Kidney tubule cell (primary cell): ENCODE data around the gene ATP2A1.
"Not testable (repeated sequence)": the region's sequence is repeated elsewhere in the genome, so short reads cannot be mapped to it uniquely, and the experiment has no call there.

Experiments used
- DNase-seq: peaks from one replicate; pipeline ENCODE4 v3.0.0-alpha.2; 2018; ENCODE audit warnings: low spot score

Gene ATP2A1

DNA sequence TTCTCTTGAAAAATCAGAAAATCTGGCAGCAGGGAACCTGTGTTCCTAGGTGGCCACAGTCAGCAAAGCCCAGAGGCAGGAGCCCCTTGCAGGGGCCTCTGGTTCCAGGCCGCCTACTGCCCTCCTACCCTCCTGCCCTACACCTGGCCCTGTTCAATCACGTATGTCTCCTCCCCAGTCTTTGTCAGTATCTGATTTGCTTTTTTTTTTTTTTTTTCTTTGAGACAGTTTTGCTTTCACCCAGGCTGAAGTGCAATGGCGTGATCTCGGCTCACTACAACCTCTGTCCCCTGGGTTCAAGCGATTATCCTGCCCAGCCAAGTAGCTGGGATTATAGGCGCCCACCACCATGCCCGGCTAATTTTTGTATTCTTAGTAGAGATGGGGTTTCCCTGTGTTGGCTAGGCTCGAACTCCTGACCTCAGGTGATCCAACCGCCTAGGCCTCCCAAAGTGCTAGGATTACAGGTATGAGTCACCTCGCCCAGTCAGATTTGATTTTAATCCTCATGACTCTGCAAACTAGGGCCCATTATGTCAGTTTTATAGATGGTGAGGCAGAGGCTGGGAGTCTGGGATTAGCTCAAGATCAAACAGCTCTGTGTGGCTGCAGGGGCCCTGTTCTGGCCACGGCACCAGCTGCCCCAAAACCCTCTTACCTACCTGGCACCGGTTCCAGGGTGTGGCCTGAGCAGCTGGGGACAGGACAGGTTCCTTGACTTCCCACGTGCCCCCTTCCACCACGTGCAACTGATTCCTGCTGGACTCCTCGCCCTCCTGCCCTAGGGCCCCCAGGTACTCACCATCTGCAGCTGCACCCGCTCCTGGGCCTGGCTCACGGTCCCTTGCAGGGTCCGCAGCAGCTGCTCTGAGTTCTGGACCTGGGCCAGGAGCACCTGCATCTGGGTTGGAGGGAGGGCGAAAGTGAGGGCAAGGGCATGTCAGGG lies 32.1 kb downstream of the ATP2A1 start:
- peak; percentile 38 for DNase-seq

DNA sequence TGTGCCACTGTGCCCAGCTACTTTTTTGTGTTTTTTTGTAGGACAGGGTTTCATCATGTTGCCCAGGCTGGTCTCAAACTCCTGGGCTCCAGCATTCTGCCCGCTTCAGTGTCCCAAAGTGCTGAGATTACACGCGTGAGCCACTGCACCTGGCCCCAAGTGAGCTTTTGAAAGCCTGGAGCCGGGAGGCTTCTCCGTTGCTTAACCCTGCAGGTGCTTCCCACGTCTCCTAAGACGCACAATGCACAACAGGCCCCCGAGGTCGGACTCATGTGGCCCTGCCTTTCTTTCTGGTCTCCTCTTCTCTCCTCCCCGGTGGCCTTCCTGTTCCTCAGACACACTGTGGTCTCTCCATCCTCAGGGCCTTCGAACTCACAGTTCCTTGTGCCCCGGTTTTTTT lies 34.3 kb downstream of the ATP2A1 start:
- DNase-seq, result no peak

DNA sequence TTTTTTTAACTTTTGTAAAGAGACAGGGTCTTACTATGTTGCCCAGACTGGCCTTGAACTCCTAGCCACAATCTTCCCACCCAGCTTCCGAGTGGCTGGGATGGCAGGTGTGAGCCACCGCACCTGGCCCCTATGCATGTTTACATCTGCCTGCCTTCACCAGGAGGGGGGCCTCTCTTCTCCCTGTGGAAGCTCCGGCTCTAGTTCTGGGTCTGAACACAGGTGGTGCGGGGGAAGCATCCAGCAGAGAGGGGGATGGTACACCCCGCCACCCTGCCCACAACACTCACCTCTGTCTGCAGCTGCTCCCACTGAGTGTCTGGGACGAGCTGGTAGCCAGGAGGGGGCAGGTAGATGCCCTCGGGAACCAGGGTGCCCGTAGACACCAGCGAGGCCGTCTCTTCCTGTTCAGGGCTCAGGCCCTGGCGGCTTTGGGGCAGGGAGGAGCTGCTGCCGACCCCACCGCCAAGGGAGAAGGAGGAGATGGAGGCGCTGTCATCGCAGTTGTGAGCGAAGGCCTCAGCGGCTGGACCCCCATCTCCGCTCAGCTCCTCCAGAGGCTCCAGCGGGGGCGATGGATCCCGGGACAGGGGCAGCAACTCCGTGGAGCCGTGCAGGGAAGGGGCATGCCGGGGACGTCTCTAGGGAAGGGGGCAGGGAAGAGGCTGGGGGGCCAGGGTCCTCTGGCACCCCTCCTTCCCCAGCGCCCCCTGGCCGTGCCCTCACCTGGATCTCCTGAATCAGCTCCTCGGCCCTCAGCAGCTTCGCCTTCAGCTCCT lies 35.8 kb downstream of the ATP2A1 start:
- no peak for DNase-seq

DNA sequence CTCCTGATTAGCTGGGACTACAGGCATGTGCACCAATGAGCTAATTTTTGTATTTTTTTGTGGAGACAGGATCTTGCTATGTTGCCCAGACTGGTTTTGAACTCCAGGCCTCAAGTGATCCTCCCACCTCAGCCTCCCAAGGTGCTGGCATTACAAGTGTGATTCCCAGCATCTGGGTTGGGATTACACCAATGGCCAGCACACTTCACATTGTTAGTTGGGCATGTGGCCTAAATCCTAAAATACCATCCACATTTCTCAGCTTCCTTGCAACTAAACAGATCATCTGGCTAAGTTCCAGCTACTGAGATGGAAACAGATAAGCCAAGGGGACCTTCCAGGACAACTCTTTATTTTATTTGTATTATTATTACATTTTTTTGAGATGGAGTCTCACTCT lies 36.9 kb downstream of the ATP2A1 start:
- peak; percentile 10 for DNase-seq

DNA sequence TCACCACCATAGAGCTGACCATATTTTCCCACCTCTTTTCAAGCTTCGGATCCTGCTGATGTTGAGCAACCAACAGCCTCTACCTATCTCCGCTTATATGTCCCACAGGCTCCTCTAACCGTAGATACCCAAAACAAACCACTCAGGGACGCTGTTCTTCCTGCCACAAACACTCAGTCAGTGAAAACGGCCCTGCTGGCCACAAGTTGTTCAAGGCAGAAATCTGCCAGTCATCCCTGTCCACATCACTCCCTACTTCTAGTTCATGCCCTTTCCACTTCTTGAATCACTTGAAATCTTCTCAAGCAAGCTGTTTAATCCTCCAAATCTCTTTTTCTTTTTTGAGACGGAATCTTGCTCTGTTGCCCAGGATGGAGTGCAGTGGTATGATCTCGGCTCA lies 38.8 kb downstream of the ATP2A1 start:
- DNase-seq, result no peak

DNA sequence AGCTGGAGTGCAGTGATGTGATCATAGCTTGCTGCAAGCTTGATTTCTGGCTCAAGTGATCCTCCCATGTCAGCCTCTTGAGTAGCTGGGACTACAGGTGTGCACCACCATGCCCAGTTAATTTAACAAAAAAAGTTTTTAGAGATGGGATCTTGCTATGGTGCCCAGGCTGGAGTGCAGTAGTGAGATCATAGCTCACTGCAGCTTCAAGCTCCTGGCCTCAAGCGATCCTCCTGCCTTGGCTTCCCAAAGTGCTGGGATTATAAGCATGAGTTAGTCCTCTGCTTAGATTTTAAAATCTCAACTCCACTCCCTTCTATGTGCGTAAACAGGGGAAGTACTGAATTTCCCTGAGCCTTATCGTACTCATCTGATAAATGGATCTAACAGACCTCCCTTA lies 40.4 kb downstream of the ATP2A1 start:
- DNase-seq, result no peak

DNA sequence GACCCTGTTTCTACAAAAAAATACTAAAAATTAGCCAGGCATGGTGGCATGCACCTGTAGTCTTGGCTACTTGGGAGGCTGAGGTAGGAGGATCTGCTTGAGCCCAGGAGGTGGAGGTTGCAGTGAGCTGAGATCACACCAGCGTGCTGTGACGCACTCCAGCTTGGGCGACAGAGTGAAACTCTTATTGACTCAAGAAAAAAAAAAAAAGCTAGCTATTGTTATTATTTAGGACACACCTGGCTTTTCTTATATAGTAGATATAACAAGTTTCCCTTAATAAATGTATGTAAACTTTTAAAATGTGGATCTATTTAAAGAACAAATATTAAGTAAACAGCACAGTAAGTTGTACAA lies 44.9 kb downstream of the ATP2A1 start:
- no peak for DNase-seq

DNA sequence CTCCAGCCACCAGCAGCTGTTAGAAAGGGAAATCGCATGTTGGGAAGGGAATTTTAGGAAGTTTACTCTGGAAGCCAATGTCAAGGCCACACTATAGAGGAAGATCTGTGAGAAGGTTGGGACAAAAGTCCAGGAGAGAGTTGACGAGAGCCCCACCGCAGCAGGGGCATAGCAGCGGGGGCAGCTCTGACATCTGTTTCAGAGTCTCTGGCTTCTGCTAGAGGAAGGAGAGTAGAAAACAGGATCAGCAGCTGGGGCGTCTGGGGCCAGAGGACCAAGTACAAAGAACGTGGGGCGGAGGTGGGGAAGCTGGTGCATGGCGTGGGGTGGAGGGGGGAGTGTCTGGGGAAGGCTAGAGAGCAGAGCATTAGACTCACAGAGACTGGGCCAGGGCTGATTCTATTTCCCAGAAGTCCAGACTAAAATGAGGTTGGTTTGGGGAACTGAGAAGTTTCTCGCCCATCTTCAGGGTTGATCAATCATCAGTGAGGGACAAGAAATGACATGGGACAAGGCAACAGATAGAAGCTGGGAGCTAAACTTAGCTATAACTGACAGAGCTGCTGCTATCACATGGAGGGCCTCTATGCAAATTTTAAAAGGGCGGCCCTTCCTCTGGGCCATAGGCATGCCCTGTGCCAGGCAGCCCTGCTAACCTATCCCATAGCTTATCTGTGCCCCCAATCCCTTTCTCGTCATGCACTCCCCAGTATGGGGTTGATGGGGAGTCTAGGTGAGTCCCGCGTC lies 45.5 kb downstream of the ATP2A1 start:
- peak; percentile 6 for DNase-seq

DNA sequence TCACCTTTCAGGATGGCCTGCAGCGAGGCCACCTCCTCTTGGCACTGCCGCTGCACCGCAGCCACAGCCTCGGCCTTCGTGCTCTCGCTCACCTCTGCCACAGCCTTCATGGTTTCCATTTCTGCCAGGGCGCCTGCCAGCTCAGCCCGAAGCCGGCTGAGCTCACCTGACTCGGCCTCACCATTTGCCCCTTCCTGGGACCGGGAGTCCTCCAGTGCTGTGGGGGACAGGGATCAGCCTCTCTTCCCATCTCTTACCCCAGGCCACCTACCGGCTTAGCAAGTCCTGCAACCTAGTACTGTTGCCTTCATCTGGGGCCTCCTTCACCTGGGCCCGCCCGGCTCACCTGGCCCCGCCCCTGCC lies 46.1 kb downstream of the ATP2A1 start:
- no peak for DNase-seq

DNA sequence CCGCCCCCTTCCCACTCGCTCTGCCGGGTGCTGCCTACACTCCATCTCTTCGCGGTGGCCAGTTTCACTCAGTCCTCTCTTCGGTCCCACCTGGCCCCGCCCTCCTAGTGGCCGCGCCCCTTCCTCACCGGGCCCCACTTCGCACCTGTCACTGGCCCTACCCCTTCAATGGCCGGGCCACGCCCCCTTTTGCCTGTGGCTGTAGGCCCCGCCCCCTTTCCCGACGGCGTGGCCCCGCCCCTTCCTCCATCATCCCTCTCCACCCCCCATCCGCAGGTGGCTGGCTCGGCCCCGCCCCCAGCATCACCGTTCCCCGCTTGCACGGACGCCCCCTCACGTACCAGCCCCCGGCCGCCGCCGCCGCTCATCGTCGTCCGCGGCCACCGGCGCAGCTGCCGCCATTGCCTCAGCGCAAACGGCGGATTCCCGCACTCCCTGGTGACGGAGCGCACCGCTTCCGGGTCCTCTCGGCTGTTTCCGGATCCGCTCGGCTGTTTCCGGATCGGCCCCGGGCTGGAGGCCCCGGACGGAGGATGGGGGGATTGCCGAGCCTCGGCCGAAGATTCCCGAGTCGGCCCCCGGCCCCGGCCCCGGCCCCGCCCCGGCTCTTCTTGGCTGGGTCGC lies 46.6 kb downstream of the ATP2A1 start, which contains the start of gene RABEP2:
Gene RABEP2 (minus strand): TSS at position 477 of the 624 bp plus-strand sequence. CDS start 75 bp downstream, at position 402.
- peak; percentile 94 for DNase-seq

DNA sequence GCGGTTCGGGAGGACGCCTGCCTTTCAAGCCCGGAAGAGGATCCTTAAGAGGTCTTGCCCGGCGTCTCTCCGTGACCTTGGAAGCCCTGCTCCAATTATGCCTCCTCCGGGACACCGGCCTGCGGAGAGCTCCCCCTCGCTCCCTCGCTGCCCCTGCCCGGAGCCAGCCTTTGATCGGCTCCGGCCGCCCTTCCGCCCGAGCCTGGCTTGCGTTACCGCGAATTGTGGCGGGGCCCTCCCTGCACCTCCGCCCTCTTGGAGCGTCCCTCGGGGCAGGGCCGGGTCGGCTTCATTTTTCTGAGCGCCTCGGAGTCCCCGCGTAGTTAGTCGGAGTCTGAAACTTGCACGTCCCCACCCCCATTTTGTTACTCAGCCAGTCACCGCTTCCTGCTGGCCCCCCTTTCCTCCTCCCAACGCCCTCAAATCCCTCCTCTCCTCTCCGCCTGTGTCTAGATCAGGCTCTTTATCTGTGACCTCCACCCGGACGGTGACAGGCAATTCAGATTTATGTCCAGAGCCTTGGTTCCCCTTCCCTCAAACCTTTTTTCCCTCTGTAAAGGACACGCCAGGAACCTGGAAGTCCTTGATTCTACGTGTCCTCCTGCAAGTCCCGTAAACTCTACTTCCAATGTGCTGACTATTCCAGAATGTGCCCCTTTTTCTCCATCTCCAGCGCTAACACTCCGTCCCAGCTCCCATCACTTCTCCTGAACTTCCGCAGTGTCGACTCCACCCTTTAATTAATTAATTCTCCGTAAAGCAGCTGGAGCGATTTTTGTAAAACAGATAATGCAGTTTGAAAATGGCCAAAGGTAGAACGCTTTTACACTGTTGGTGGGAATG lies 47.3 kb downstream of the ATP2A1 start:
- peak; percentile 79 for DNase-seq

DNA sequence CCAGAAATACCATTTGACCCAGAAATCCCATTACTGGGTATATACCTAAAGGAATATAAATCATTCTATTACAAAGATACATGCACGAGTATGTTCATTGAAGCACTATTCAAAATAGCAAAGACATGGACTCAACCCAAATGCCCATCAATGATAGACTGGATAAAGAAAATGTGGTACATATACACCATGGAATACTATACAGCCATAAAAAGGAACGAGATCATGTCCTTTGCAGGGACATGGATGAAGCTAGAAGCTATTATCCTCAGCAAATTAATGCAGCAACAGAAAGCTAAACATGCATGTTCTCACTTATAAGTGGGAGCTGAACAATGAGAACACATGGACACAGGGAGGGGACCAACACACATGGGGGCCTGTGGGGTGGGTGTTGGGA lies 48.0 kb downstream of the ATP2A1 start:
- not testable (repeated sequence) for DNase-seq

DNA sequence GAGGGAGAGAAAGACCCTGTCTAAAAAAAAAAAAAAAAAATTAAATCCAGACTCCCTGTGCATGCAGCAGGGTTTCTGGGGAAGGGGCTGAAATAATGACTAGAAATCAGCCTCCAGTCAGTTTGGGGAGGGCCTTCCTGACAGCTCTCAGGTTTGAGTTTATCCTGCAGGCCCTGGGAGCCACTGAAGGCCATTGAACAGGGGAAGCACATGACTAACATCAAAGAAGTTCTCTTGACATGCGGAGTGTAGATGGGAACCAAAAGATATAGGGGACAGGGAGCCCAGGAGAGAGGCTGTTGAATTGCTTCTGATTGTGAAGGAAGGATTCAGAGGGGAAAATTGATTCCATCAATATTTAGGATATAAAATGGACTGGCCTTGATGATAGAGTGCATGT lies 49.5 kb downstream of the ATP2A1 start:
- DNase-seq, result no peak

DNA sequence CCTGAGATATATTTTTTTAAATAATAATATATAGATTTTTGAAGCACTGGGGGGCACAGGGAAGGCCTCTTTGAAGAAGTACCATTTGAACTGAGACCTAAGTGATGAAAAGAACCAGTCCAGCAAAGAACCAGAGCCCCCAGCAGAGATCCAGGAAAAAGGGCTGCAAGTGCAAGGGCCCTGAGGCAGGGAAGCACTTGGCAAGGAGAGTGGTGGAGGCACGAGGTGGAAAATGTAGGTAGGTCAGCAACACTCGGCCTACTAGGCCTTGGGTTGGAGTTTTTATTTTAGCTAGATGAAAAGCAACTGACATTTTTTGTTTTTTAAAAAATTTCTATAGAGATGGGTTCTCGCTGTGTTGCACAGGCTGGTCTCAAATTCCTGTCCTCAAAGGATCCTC lies 51.9 kb downstream of the ATP2A1 start:
- no peak for DNase-seq

DNA sequence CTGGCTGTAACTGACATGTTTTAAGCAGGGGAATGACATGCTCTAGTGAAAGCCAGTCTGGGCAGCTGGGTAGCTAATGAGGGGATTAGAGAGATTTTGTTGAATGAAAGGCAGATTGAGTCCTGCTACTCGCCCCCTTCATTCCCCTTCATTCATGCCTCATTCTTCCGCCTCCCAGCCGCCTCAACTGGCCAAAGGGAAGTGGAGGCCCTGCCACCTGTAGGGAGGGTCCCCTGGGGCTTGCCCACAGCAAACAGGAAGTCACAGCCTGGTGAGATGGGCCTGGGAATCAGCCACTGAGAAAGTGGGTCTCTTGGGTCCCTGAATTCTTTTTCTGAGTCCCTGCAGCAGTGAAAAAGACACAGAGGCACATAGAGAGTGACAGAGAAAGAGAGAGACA lies 52.4 kb downstream of the ATP2A1 start:
- DNase-seq, result no peak

DNA sequence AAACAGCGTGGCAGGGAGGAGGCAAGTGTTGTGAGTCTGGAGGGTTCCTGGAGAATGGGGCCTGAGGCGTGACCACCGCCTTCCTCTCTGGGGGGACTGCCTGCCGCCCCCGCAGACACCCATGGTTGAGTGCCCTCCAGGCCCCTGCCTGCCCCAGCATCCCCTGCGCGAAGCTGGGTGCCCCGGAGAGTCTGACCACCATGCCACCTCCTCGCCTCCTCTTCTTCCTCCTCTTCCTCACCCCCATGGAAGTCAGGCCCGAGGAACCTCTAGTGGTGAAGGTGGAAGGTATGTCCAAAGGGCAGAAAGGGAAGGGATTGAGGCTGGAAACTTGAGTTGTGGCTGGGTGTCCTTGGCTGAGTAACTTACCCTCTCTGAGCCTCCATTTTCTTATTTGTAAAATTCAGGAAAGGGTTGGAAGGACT lies 53.5 kb downstream of the ATP2A1 start, which contains the start of gene CD19:
Gene CD19 (plus strand): TSS at position 171 of the 425 bp plus-strand sequence. CDS start 30 bp downstream, at position 201.
- DNase-seq, result no peak

DNA sequence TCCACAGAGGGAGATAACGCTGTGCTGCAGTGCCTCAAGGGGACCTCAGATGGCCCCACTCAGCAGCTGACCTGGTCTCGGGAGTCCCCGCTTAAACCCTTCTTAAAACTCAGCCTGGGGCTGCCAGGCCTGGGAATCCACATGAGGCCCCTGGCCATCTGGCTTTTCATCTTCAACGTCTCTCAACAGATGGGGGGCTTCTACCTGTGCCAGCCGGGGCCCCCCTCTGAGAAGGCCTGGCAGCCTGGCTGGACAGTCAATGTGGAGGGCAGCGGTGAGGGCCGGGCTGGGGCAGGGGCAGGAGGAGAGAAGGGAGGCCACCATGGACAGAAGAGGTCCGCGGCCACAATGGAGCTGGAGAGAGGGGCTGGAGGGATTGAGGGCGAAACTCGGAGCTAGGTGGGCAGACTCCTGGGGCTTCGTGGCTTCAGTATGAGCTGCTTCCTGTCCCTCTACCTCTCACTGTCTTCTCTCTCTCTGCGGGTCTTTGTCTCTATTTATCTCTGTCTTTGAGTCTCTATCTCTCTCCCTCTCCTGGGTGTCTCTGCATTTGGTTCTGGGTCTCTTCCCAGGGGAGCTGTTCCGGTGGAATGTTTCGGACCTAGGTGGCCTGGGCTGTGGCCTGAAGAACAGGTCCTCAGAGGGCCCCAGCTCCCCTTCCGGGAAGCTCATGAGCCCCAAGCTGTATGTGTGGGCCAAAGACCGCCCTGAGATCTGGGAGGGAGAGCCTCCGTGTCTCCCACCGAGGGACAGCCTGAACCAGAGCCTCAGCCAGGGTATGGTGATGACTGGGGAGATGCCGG lies 54.3 kb downstream of the ATP2A1 start:
- DNase-seq, result no peak

DNA sequence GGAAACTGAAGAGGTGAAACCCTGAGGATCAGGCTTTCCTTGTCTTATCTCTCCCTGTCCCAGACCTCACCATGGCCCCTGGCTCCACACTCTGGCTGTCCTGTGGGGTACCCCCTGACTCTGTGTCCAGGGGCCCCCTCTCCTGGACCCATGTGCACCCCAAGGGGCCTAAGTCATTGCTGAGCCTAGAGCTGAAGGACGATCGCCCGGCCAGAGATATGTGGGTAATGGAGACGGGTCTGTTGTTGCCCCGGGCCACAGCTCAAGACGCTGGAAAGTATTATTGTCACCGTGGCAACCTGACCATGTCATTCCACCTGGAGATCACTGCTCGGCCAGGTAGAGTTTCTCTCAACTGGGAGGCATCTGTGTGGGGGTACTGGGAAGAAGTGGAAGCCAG lies 54.9 kb downstream of the ATP2A1 start:
- no peak for DNase-seq

DNA sequence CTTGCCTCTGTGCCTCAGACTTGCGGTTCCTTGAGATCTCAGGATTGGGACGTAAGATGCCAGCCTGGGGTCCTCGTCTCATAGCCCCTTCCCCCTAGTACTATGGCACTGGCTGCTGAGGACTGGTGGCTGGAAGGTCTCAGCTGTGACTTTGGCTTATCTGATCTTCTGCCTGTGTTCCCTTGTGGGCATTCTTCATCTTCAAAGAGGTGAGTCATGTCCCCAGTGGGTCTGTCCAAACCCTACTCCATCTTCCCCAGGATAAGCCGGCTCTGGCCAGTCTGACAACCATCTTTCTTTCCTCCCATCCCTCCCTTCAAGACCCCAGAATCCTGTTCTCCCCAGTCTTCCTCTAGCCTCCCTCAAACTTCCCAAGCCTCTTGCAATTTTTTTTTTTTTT lies 57.1 kb downstream of the ATP2A1 start:
- DNase-seq, result no peak
